Chondrocyte (in vitro differentiated cells): ENCODE data around the gene MCCC2. TPM values are rescaled to one million over a fixed set of nuclear protein-coding genes. Genes with fewer than 3 reads are reported as not detected.
"Not testable (repeated sequence)": the region's sequence is repeated elsewhere in the genome, so short reads cannot be mapped to it uniquely, and the experiment has no call there.

ENCODE experiments used
- DNase-seq: peaks from one replicate; pipeline ENCODE4 v3.0.0; 2021; ENCODE audit warnings: mixed read lengths, low spot score
- H3K27ac Mint-ChIP-seq: one replicate; pipeline ENCODE4 v1.8.0; 2021; ENCODE audit warnings: mild to moderate bottlenecking, moderate library complexity, mixed read lengths; ENCODE audit not compliant: unreplicated experiment
- H3K27me3 Mint-ChIP-seq: 2 replicates; pipeline ENCODE4 v1.8.0; 2021; ENCODE audit warnings: low read depth, mixed read lengths
- H3K36me3 Mint-ChIP-seq: 2 replicates; pipeline ENCODE4 v1.8.0; 2021; ENCODE audit warnings: low read depth, mixed read lengths
- H3K4me1 Mint-ChIP-seq: 2 replicates; pipeline ENCODE4 v1.8.0; 2021; ENCODE audit warnings: low read depth, mild to moderate bottlenecking, mixed read lengths
- H3K4me3 Mint-ChIP-seq: one replicate; pipeline ENCODE4 v1.8.0; 2021; ENCODE audit warnings: mild to moderate bottlenecking, moderate library complexity, mixed read lengths; ENCODE audit not compliant: unreplicated experiment
- H3K9me3 Mint-ChIP-seq: 2 replicates; pipeline ENCODE4 v1.8.0; 2021; ENCODE audit warnings: low read depth, mixed read lengths
- total RNA-seq: library from RNA; stranded (reverse); gene quantifications from 3 replicates; pipeline ENCODE4 v1.2.1, GENCODE V29; 2021
- TF ChIP-seq, protein P1 (sequence below): fragments of 200-600 bp; sonication (generic); IDR thresholded peaks from 2 replicates; pipeline ENCODE4 v1.5.0; 2021; ENCODE audit warnings: antibody characterized with exemption, mild to moderate bottlenecking, moderate library complexity

MCCC2 gene
- total RNA-seq, 1 donor from 2014 or later: 20.5 TPM

DNA sequence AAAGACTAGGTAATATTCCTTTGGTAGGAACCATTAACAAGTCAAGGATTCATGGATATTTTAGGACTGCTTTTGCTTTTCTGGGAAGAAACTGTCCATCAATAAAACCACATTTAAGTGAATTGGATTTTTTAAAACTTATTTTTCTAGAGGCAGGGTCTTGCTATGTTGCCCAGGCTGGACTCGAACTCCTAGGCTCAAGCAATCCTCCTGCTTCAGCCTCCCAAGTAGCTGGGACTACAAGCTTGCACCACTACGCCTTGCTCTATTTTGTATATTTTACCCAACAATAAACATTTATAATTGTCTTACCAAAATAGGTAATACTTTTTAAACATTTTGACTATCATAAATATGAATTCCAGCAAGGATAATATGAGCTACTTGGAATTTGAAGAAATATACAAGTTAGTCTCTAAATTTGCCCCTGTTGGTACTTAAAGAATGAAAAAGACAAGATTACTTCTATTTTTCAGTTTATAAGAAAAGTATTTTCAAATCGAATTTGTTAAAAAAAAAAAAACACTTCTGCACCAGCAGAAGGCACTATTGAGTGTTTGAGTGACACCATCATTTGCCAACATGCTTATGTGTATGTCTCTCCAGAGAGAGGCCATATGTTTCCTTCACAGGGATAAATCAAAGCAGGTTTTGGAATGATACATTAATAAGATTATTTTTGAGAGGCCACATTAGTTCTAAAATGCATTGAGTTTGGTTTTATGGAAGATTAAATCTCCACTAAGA lies 71.9 kb downstream of the MCCC2 start:
- Mint-ChIP-seq H3K36me3 (peaks cover 19% of the 10 kb centered on the region), H3K27me3 (no peaks in the 10 kb centered on the region), H3K4me1 (no peaks in the 10 kb centered on the region), H3K4me3 (no peak overlapping the region), H3K27ac (no peak overlapping the region), H3K9me3 (no peaks in the 10 kb centered on the region)
- DNase-seq: no peak
- TF ChIP-seq, protein P1, sequence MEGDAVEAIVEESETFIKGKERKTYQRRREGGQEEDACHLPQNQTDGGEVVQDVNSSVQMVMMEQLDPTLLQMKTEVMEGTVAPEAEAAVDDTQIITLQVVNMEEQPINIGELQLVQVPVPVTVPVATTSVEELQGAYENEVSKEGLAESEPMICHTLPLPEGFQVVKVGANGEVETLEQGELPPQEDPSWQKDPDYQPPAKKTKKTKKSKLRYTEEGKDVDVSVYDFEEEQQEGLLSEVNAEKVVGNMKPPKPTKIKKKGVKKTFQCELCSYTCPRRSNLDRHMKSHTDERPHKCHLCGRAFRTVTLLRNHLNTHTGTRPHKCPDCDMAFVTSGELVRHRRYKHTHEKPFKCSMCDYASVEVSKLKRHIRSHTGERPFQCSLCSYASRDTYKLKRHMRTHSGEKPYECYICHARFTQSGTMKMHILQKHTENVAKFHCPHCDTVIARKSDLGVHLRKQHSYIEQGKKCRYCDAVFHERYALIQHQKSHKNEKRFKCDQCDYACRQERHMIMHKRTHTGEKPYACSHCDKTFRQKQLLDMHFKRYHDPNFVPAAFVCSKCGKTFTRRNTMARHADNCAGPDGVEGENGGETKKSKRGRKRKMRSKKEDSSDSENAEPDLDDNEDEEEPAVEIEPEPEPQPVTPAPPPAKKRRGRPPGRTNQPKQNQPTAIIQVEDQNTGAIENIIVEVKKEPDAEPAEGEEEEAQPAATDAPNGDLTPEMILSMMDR: peak; percentile 58

DNA sequence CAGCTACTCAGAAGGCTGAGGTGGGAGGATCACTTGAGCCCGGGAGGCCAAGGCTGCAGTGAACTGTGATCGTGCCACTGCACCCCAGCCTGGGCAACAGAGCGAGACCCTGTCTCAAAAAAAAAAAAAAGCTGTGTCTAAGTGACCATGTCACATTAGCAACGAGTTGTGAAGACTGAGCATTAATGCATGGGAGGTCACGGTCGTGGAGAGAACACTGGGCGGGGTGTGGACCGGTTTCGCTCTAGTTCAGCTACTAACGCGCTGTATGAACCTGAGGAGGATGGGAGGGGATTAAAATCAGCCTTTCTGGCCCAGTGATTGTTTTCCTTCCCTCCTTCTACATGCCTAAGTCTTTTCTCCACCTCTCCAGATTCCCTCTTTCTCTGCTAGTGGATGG lies 75.2 kb downstream of the MCCC2 start:
- Mint-ChIP-seq H3K27me3 (no peaks in the 10 kb centered on the region), H3K36me3 (peaks cover 9% of the 10 kb centered on the region), H3K4me1 (no peaks in the 10 kb centered on the region), H3K27ac (no peak overlapping the region), H3K4me3 (no peak overlapping the region), H3K9me3 (no peaks in the 10 kb centered on the region)
- no peak for DNase-seq
- TF ChIP-seq, protein P1: no peak

DNA sequence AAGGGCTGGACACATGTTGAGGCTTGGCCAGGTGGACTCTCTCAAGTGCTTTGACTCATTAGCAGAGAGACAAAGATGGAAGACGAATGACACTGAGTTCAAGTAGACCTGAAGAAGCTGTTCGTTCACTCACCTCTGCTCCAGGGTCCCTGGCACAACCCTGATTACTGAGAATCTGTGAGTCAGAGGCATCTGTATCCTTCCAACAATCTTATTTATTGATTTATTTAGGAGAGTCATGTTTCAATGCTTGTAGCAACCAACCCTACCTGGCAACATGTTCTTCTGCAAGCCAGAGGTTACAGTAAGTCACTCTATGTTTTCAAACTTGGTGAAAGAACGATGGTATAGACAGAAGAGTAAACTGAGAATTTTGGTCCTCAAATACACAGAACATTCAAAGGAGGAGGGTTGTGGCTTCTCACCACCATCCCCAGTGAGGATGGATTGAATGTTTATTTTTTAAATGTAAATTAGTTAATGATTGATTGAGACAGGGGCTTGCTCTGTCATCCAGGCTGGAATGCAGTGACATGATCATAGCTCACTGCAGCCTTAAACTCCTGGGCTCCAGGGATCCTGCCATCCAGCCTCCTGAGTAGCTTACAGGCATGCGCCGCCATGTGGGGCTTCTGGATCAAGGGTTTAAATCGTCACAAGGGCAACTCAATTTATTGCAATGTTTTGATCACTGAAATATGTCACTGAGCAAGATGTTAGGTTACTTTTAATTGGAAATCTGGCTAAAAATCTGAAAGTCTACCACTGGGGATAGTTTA lies 76.2 kb downstream of the MCCC2 start:
- Mint-ChIP-seq H3K9me3 (no peaks in the 10 kb centered on the region), H3K27me3 (no peaks in the 10 kb centered on the region), H3K36me3 (peaks cover under 1% of the 10 kb centered on the region), H3K4me3 (no peak overlapping the region), H3K4me1 (no peaks in the 10 kb centered on the region), H3K27ac (no peak overlapping the region)
- no peak for DNase-seq
- TF ChIP-seq, protein P1: no peak

DNA sequence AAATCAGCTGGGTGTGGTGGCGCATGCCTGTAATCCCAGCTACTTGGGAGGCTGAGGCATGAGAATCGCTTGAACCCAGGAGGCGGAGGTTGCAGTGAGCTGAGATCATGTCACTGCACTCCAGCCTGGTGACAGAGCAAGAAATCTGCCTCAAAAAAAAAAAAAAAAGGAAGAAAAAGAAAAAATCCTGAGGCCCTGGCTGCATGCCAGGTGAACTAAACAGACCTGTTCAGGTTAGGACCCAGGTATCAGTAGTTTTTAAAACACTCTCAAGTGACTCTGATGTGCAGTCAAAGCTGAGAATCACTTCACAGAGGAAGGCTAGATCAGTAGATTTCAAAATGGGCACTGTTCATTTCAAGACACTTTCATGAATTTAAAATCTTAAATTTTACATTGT lies 77.5 kb downstream of the MCCC2 start:
- H3K4me3 Mint-ChIP-seq, H3K27me3 Mint-ChIP-seq, H3K36me3 Mint-ChIP-seq, H3K27ac Mint-ChIP-seq, H3K4me1 Mint-ChIP-seq, H3K9me3 Mint-ChIP-seq, DNase-seq: not testable (repeated sequence)

DNA sequence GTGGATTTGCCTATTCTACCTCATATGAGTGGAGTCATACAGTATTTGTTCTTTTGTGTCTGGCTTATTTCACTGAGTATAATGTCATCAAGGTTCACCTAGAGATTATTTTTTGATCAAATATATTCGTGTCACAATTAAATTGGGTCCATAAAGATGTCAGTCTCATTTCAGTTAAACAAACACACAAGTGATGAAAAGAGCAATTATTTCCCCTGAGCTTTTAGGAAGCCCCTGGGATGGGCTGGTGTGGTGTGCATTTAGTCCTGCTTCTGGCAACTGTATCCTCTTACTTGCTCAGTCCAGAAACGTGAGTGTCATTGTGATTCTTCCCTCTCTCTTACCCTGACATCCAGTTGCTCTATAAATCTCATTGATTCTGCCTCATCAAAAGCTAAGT lies 79.2 kb downstream of the MCCC2 start:
- Mint-ChIP-seq H3K9me3 (no peaks in the 10 kb centered on the region), H3K4me1 (no peaks in the 10 kb centered on the region), H3K27ac (no peak overlapping the region), H3K27me3 (peaks cover 11% of the 10 kb centered on the region), H3K36me3 (no peaks in the 10 kb centered on the region), H3K4me3 (no peak overlapping the region)
- TF ChIP-seq, protein P1: no peak
- DNase-seq: no peak
